ENCODE data around the gene IL5RA.

- TF ChIP-seq CTCF (IDR thresholded peaks at IDR 0.05; ENCODE audit: insufficient read depth, low read length) (no peak), POLR2AphosphoS5 (IDR thresholded peaks at IDR 0.05; ENCODE audit: low read depth) (no peak), REST (IDR thresholded peaks at IDR 0.05; ENCODE audit: insufficient replicate concordance, low read depth) (no peak)
These were observed 24.4 kb downstream of the IL5RA start for GRCh38 chr3:3085782-3086181.

Data from HL-60 (cell line).